Hepatocyte (in vitro differentiated cells): ENCODE data around the gene APEH. TPM values are rescaled to one million over a fixed set of nuclear protein-coding genes. Genes with fewer than 3 reads are reported as not detected.
A peak's percentile ranks its signal among the peaks of the same experiment; 100 is the strongest.

Source experiments
- DNase-seq: peaks from one replicate; pipeline ENCODE4 v3.0.0-alpha.2; 2016; ENCODE audit warnings: low spot score
- H2AFZ ChIP-seq: fragments of 200-600 bp; sonication (generic); 2 replicates; pipeline ENCODE4 v1.6.0; 2016; ENCODE audit warnings: antibody characterized with exemption, mild to moderate bottlenecking
- H3K27ac ChIP-seq: fragments of 200-600 bp; sonication (generic); 2 replicates; pipeline ENCODE4 v1.5.1; 2016; ENCODE audit warnings: mild to moderate bottlenecking
- H3K27me3 ChIP-seq: fragments of 200-600 bp; sonication (generic); 2 replicates; pipeline ENCODE4 v1.6.1; 2016
- H3K36me3 ChIP-seq: fragments of 200-600 bp; sonication (generic); replicated peaks from 2 replicates; pipeline ENCODE4 v1.5.1; 2016; ENCODE audit warnings: low read depth; ENCODE audit not compliant: insufficient read depth
- H3K4me1 ChIP-seq: fragments of 200-600 bp; sonication (generic); 2 replicates; pipeline ENCODE4 v1.5.1; 2016; ENCODE audit warnings: mild to moderate bottlenecking, moderate library complexity; ENCODE audit not compliant: insufficient read depth
- H3K4me2 ChIP-seq: fragments of 200-600 bp; sonication (generic); 2 replicates; pipeline ENCODE4 v1.6.0; 2016
- H3K4me3 ChIP-seq: fragments of 200-600 bp; sonication (generic); 2 replicates; pipeline ENCODE4 v1.5.1; 2016; ENCODE audit warnings: mild to moderate bottlenecking
- H3K79me2 ChIP-seq: fragments of 200-600 bp; sonication (generic); 2 replicates; pipeline ENCODE4 v1.6.0; 2017; ENCODE audit warnings: mild to moderate bottlenecking
- H3K9me2 ChIP-seq: fragments of 200-600 bp; sonication (generic); replicated peaks from 2 replicates; pipeline ENCODE4 v1.6.0; 2017; ENCODE audit warnings: mild to moderate bottlenecking; ENCODE audit not compliant: insufficient read depth
- H3K9me3 ChIP-seq: fragments of 200-600 bp; sonication (generic); 2 replicates; pipeline ENCODE4 v1.5.1; 2016; ENCODE audit warnings: low read depth, mild to moderate bottlenecking
- H4K20me1 ChIP-seq: fragments of 200-600 bp; sonication (generic); 2 replicates; pipeline ENCODE4 v1.6.0; 2016; ENCODE audit warnings: mild to moderate bottlenecking; ENCODE audit not compliant: insufficient read depth, poor library complexity, severe bottlenecking
- EZH2 ChIP-seq: fragments of 200-600 bp; sonication (generic); IDR thresholded peaks from 2 replicates; pipeline ENCODE4 v1.6.1; 2016; ENCODE audit warnings: antibody characterized with exemption, mild to moderate bottlenecking, borderline replicate concordance
- EZH2phosphoT487 ChIP-seq: fragments of 200-600 bp; sonication (generic); IDR thresholded peaks from one replicate; pipeline ENCODE4 v1.6.1; 2018; ENCODE audit warnings: antibody characterized with exemption, mild to moderate bottlenecking, low read depth, moderate library complexity; ENCODE audit not compliant: unreplicated experiment, severe bottlenecking
- WGBS: methylation state at CpG from one replicate; pipeline ENCODE4 v1.1.6; 2016; ENCODE audit warnings: low lambda C conversion rate; ENCODE audit errors: missing lambda C conversion rate; 5-methylcytosine and 5-hydroxymethylcytosine counted together
- polyA plus RNA-seq: library from polyadenylated mRNA; unstranded; fragments of >200 nt; fragmentation: Nextera tagmentation; extraction: Ambion mirVana; gene quantifications from 2 replicates; pipeline ENCODE4 v1.2.1, GENCODE V29; 2016
- total RNA-seq: library from RNA; depleted of rRNA; stranded (reverse); fragments of >200 nt; gene quantifications from 2 replicates; pipeline ENCODE4 v1.2.3, GENCODE V29; 2014
- TF ChIP-seq, protein P1 (sequence below): fragments of 200-600 bp; sonication (generic); IDR thresholded peaks from 2 replicates; pipeline ENCODE4 v1.5.1; 2016; ENCODE audit warnings: antibody characterized with exemption, mild to moderate bottlenecking; ENCODE audit not compliant: poor library complexity

The APEH gene
- total and polyA plus RNA-seq, 2 experiments from 2014 or later, result 120 to 148 TPM

GRCh38 chr3:49717211-49717958 lies 43.2 kb downstream of the APEH start:
- peaks cover 1% of the 10 kb centered on the region for H3K79me2 ChIP-seq
- H3K4me2 ChIP-seq, result no peak overlapping the region
- no peak overlapping the region for H3K27ac ChIP-seq
- H3K9me3 ChIP-seq, result no peaks in the 10 kb centered on the region
- H3K4me1 ChIP-seq, result peaks cover 12% of the 10 kb centered on the region
- no peaks in the 10 kb centered on the region for H3K9me2 ChIP-seq
- no peaks in the 10 kb centered on the region for H3K36me3 ChIP-seq
- peak; percentile 3 for DNase-seq
- no peak overlapping the region for H2AFZ ChIP-seq
- TF ChIP-seq EZH2phosphoT487, result no peak
- TF ChIP-seq, protein P1, sequence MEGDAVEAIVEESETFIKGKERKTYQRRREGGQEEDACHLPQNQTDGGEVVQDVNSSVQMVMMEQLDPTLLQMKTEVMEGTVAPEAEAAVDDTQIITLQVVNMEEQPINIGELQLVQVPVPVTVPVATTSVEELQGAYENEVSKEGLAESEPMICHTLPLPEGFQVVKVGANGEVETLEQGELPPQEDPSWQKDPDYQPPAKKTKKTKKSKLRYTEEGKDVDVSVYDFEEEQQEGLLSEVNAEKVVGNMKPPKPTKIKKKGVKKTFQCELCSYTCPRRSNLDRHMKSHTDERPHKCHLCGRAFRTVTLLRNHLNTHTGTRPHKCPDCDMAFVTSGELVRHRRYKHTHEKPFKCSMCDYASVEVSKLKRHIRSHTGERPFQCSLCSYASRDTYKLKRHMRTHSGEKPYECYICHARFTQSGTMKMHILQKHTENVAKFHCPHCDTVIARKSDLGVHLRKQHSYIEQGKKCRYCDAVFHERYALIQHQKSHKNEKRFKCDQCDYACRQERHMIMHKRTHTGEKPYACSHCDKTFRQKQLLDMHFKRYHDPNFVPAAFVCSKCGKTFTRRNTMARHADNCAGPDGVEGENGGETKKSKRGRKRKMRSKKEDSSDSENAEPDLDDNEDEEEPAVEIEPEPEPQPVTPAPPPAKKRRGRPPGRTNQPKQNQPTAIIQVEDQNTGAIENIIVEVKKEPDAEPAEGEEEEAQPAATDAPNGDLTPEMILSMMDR, result no peak
- no peak for TF ChIP-seq EZH2
- 92% methylated on average over 14 of the region's 14 CpGs for WGBS
- H3K27me3 ChIP-seq, result no peaks in the 10 kb centered on the region
- peaks cover 3% of the 10 kb centered on the region for H4K20me1 ChIP-seq
- no peak overlapping the region for H3K4me3 ChIP-seq

DNA sequence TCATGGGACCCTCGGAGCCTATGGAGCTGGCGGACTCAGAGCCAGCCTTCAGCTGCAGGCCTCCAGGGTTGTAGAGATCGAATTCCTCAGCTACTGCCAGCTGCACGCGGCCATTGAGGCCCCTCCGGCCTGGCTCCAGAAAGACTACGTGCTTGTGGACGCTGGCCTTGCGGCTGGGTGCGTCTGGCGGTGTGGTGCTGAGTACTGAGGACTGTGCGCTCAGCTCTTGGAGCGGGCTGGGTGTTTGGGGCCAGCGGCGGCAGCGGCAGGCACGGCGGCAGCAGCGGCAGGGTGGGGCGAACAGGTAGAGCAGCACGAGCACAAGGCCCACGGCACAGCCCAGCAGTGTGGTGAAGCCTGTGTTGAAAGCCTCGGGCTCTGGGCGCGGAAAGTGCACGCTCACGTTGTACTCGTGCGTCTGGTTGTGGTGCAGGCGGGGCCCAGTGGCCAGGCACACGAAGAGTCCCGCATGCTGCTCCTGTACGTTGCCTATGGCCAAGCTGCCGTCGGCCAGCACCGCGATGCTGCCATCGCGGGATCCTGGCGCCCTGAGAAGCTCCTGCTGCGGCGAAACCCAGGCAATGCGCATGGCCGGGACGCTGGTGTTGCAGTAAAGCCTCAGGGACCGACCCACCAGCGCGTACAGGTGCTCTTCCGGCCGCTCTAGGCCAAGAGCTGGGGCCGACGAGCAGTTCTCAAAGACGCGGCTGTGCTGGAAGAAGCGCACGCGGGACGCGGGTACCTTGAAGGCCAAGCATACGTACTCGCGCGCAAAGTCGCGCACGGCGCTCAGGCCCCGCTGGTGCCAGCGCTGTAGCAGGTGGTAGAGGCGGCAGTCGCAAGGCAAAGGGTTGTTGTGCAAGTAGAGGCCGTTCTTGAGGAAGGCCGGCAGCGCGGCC lies 44.1 kb downstream of the APEH start:
- Histone ChIP-seq H3K79me2 (peaks cover 9% of the 10 kb centered on the region), H3K4me2 (peak overlapping the region; percentile 92), H4K20me1 (peaks cover 3% of the 10 kb centered on the region), H3K36me3 (no peaks in the 10 kb centered on the region), H3K27ac (no peak overlapping the region), H2AFZ (no peak overlapping the region), H3K4me1 (peaks cover 18% of the 10 kb centered on the region), H3K4me3 (no peak overlapping the region), H3K9me3 (no peaks in the 10 kb centered on the region), H3K27me3 (no peaks in the 10 kb centered on the region), H3K9me2 (no peaks in the 10 kb centered on the region)
- DNase-seq, result no peak
- WGBS, result 90% methylated on average over 75 of the region's 75 CpGs
- TF ChIP-seq EZH2phosphoT487 (no peak), EZH2 (no peak)
- TF ChIP-seq, protein P1, result no peak

- Histone ChIP-seq H3K4me1 (peaks cover 18% of the 10 kb centered on the region), H3K9me2 (no peaks in the 10 kb centered on the region), H3K79me2 (peaks cover 13% of the 10 kb centered on the region), H3K36me3 (no peaks in the 10 kb centered on the region), H4K20me1 (peaks cover 3% of the 10 kb centered on the region), H3K27ac (no peak overlapping the region), H3K27me3 (no peaks in the 10 kb centered on the region), H3K9me3 (no peaks in the 10 kb centered on the region), H3K4me3 (peak overlapping the region; percentile 37), H3K4me2 (peak overlapping the region; percentile 92), H2AFZ (no peak overlapping the region)
- TF ChIP-seq, protein P1, result no peak
- TF ChIP-seq EZH2phosphoT487, result no peak
- TF ChIP-seq EZH2, result no peak
- DNase-seq, result no peak
- WGBS, result 31% methylated on average over 33 of the region's 33 CpGs
Measured at GRCh38 chr3:49718858-49719213, 44.7 kb downstream of the APEH start.
